HepG2 (cell line): ENCODE data around the gene SBNO1. TPM values are rescaled to one million over a fixed set of nuclear protein-coding genes. Genes with fewer than 3 reads are reported as not detected.

ENCODE experiments used
- ATAC-seq: fragments of 200-7000 bp; cut with Tn5 transposase; 3 replicates; pipeline ENCODE4 v1.9.1; 2020; ENCODE audit warnings: mild to moderate bottlenecking, moderate library complexity
- BruUV-seq: library from RNA; stranded (reverse); fragments of 400-500 nt; replicated peaks from 2 replicates; lab custom pipeline; 2021; lab: Mats Ljungman, UMichigan
- CTCF ChIA-PET: fragments of 300-600 bp; formaldehyde crosslinking; extraction: SDS; loops from one replicate; lab custom pipeline; 2021; ENCODE audit warnings: low total read pairs, inconsistent platforms, low intra/inter-chr PET ratio; lab: Yijun Ruan, JAX
- POLR2A ChIA-PET: fragments of 350-600 bp; sonication (Branson Sonifier 250); formaldehyde crosslinking; loops from one replicate; lab custom pipeline; 2020; ENCODE audit warnings: antibody characterized with exemption, inconsistent platforms; lab: Yijun Ruan, JAX
- DNase-seq: peaks from one replicate; pipeline ENCODE4 v3.0.0-alpha.2; 2015; ENCODE audit warnings: low spot score
- FAIRE-seq: peaks from 3 replicates; lab custom pipeline; 2011; peaks lifted over from hg19 to GRCh38; lab: Jason Lieb, UNC
- H2AFZ ChIP-seq: one replicate; pipeline ENCODE4 v1.6.1; 2011; ENCODE audit warnings: low read length, inconsistent platforms
- H3K27ac ChIP-seq: fragments of 300-600 bp; 3 replicates; pipeline ENCODE4 v1.8.0; 2011; ENCODE audit warnings: mixed run types, mild to moderate bottlenecking, mixed read lengths, low read length, inconsistent platforms; ENCODE audit not compliant: insufficient read depth; ENCODE audit errors: extremely low read length
- H3K27me3 ChIP-seq, 2 experiments: fragments of 200-600 bp in 1 of 2; 2 replicates in 1 of 2; 3 replicates in 1 of 2; pipeline versions ENCODE4 v1.6.0 to v1.8.0; 2011; ENCODE audit warnings: low read length in 2 of 2, mild to moderate bottlenecking in 2 of 2, moderate library complexity in 2 of 2, inconsistent platforms in 1 of 2; ENCODE audit not compliant: insufficient read depth in 2 of 2, control insufficient read depth in 1 of 2
- H3K36me3 ChIP-seq, 2 experiments: fragments of 200-600 bp in 1 of 2; replicated peaks in 1 of 2; 2 replicates in 1 of 2; 3 replicates in 1 of 2; pipeline versions ENCODE4 v1.5.1 to v1.8.0; 2011; ENCODE audit warnings: low read length in 2 of 2, inconsistent platforms in 1 of 2; ENCODE audit not compliant: insufficient read depth in 2 of 2, control insufficient read depth in 1 of 2
- H3K4me1 ChIP-seq: 2 replicates; pipeline ENCODE4 v1.5.1; 2012; ENCODE audit warnings: low read length, inconsistent platforms; ENCODE audit not compliant: insufficient read depth
- H3K4me2 ChIP-seq: 2 replicates; pipeline ENCODE4 v1.6.0; 2011; ENCODE audit warnings: low read depth, low read length, inconsistent platforms
- H3K4me3 ChIP-seq, 3 experiments: fragments of 200-600 bp in 1 of 3; sonication (generic), shearing (Covaris generic) in 1 of 3; replicated peaks in 1 of 3; 2 replicates each; pipeline ENCODE4 v1.5.1; 2011 to 2016; ENCODE audit warnings: low read length in 3 of 3, inconsistent platforms in 2 of 3, low read depth in 2 of 3, mild to moderate bottlenecking in 2 of 3, control low read depth in 1 of 3, mixed read lengths in 1 of 3; ENCODE audit not compliant: insufficient read depth in 1 of 3
- H3K79me2 ChIP-seq: one replicate; pipeline ENCODE4 v1.6.1; 2011; ENCODE audit warnings: low read length, inconsistent platforms; ENCODE audit not compliant: insufficient read depth
- H3K9ac ChIP-seq: 2 replicates; pipeline ENCODE4 v1.6.0; 2011; ENCODE audit warnings: mild to moderate bottlenecking, low read depth, low read length, inconsistent platforms; ENCODE audit not compliant: insufficient read depth
- H3K9me3 ChIP-seq: 2 replicates; pipeline ENCODE4 v1.5.1; 2012; ENCODE audit warnings: mild to moderate bottlenecking, low read length
- H4K20me1 ChIP-seq: 2 replicates; pipeline ENCODE4 v1.6.0; 2011; ENCODE audit warnings: inconsistent platforms, mild to moderate bottlenecking, low read length, moderate library complexity; ENCODE audit not compliant: insufficient read depth
- KLF15 ChIP-seq: sonication (generic); formaldehyde crosslinking; IDR thresholded peaks from 2 replicates; pipeline ENCODE4 v1.8.1; 2023; ENCODE audit warnings: borderline replicate concordance, mild to moderate bottlenecking, inconsistent platforms, missing genetic modification reagents, mixed read lengths
- POLR2G ChIP-seq: fragments of 200-400 bp; formaldehyde crosslinking; IDR thresholded peaks from 2 replicates; pipeline ENCODE4 v1.6.1; 2018; ENCODE audit warnings: mild to moderate bottlenecking, low read depth, low read length, moderate library complexity
- WGBS: methylation state at CpG from one replicate; pipeline ENCODE4 v1.1.6; 2017; ENCODE audit warnings: low lambda C conversion rate; 5-methylcytosine and 5-hydroxymethylcytosine counted together
- in situ Hi-C: cut with HindIII; loops from 2 replicates; pipeline ENCODE4 v1.10.0; 2017; ENCODE audit warnings: low pct_unique_long_range_greater_than_20kb; ENCODE audit not compliant: extremely low pct_ligation_motif_present
- intact Hi-C: fragments of 100-400 bp; cut with micrococcal nuclease; formaldehyde crosslinking; loops from one replicate; pipeline ENCODE4 v1.10.0; 2022; ENCODE audit not compliant: unreplicated experiment
- polyA plus RNA-seq, 8 experiments: library from polyadenylated mRNA; depleted of rRNA in 3 of 8; stranded (reverse) in 7 of 8; unstranded in 1 of 8; fragments of >200 nt; fragmentation: Illumina TruSeq in 4 of 8; extraction: Trizol in 4 of 8; gene quantifications; 2 replicates each; pipeline versions ENCODE4 v1.2.1 to v1.2.3, GENCODE V29; 2011 to 2016; ENCODE audit warnings: low read depth in 4 of 8, missing spikeins in 1 of 8, mixed read lengths in 1 of 8; ENCODE audit not compliant: insufficient read depth in 1 of 8
- total RNA-seq, 5 experiments: library from RNA; depleted of rRNA; stranded (reverse); fragments of >200 nt; fragmentation: Illumina TruSeq; extraction: Trizol; gene quantifications; 2 replicates each; pipeline ENCODE4 v1.2.3, GENCODE V29; 2016; ENCODE audit warnings: low read depth in 1 of 5
- TF ChIP-seq, protein P1 (sequence below): sonication (generic); formaldehyde crosslinking; IDR thresholded peaks from 2 replicates; pipeline ENCODE4 v1.5.0; 2020; ENCODE audit warnings: mild to moderate bottlenecking, missing genetic modification reagents

SBNO1 gene
- total and polyA plus RNA-seq, 2 of the 13 experiments (the other 11 are each of a cell fraction or from before 2014, with no cell fraction given), result 10.9 to 40.2 TPM

DNA sequence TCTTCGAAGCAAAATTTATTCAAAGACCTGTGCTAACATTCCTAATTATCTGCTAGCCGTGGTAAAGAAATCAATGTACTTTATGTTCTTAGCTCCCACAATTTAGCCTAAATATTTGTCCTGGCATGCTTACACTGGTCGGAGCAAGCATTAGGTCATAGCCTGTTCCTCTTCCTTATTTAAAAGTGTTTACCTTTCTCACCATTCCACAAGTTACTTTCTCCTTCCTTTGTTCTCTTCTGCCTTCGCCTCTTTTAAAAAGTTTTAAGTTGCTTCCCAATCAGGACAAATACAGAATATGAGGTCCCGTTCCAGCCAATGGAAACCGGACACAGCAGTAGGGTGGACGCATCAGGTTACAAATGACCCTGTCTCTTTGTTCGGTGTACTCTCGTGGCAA lies 104.6 kb downstream of the SBNO1 start (continued):
- TF ChIP-seq, protein P1, sequence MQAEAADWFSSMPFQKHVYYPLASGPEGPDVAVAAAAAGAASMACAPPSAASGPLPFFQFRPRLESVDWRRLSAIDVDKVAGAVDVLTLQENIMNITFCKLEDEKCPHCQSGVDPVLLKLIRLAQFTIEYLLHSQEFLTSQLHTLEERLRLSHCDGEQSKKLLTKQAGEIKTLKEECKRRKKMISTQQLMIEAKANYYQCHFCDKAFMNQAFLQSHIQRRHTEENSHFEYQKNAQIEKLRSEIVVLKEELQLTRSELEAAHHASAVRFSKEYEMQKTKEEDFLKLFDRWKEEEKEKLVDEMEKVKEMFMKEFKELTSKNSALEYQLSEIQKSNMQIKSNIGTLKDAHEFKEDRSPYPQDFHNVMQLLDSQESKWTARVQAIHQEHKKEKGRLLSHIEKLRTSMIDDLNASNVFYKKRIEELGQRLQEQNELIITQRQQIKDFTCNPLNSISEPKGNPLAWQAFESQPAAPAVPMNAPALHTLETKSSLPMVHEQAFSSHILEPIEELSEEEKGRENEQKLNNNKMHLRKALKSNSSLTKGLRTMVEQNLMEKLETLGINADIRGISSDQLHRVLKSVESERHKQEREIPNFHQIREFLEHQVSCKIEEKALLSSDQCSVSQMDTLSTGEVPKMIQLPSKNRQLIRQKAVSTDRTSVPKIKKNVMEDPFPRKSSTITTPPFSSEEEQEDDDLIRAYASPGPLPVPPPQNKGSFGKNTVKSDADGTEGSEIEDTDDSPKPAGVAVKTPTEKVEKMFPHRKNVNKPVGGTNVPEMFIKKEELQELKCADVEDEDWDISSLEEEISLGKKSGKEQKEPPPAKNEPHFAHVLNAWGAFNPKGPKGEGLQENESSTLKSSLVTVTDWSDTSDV (CRISPR knock-in tag), result no peak

DNA sequence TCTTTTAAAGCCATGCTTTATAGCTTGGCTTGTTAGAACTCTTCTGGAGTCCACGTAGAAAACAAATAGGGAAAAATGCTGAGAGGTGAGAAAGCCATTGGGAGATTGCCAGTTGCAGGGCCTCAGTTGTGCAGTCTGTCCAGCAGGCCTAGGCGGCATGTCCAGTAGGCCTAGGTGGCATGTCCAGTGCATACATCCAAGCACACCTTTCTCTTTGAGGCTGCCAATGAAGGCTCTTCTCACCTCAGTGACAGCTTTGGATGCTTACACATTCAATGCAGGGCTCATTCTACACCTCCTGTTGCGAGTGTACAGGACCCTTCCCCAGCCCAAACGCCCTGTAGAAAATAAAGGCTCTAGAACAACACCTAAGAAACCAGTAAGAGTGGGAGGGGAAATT lies 106.1 kb downstream of the SBNO1 start:
- TF ChIP-seq KLF15 (CRISPR knock-in tag), result no peak
- TF ChIP-seq POLR2G, result peak; percentile 58; the same call in 1 of the 2 replicates
- CTCF ChIA-PET, result no interaction called here
- intact Hi-C loops (no loop called here), in situ Hi-C loops (no loop called here)
- BruUV-seq, result no TSS peak
- Histone ChIP-seq H3K27ac (no peak overlapping the region), H2AFZ (no peak overlapping the region), H3K4me2 (no peak overlapping the region), H3K9ac (no peak overlapping the region), H3K27me3 (no peaks in the 10 kb centered on the region), H3K4me3 (no peak overlapping the region), H3K36me3 (peaks cover 33 to 80% of the 10 kb centered on the region in 2 experiments), H3K79me2 (peaks cover 5% of the 10 kb centered on the region), H4K20me1 (no peaks in the 10 kb centered on the region), H3K9me3 (no peaks in the 10 kb centered on the region), H3K4me1 (no peaks in the 10 kb centered on the region)
- 85% methylated on average over 4 of the region's 4 CpGs for WGBS
- ATAC-seq (peak; percentile 25; the same call in 1 of the 3 replicates), FAIRE-seq (no peak), DNase-seq (no peak)
- POLR2A ChIA-PET, result interaction anchor here (1.7 kb wide), 1 partner anchor 26 kb away, joined by 5 read pairs; the partner anchor contains the start of genes MPHOSPH9 and MTRFR
